T-helper 2 cell treated with Interferon-gamma antibody and Interleukin-4, amounts not matched to agents 100 ng/mL and 5 ng/mL, for 36 hours (primary cell): ENCODE measurements around the gene ARHGAP30. TPM values are rescaled to one million over a fixed set of nuclear protein-coding genes. Genes with fewer than 3 reads are reported as not detected.
"Not testable (repeated sequence)": the region's sequence is repeated elsewhere in the genome, so short reads cannot be mapped to it uniquely, and the experiment has no call there.

Experiments used
- intact Hi-C: fragments of 100-400 bp; cut with micrococcal nuclease; formaldehyde crosslinking; loops from one replicate; pipeline ENCODE4 v1.15.1; 2023
- total RNA-seq: library from RNA; stranded (reverse); gene quantifications from 2 replicates; pipeline ENCODE4 v1.2.3, GENCODE V29; 2022

The ARHGAP30 gene
- total RNA-seq, 1 donor from 2014 or later: 271 TPM

DNA sequence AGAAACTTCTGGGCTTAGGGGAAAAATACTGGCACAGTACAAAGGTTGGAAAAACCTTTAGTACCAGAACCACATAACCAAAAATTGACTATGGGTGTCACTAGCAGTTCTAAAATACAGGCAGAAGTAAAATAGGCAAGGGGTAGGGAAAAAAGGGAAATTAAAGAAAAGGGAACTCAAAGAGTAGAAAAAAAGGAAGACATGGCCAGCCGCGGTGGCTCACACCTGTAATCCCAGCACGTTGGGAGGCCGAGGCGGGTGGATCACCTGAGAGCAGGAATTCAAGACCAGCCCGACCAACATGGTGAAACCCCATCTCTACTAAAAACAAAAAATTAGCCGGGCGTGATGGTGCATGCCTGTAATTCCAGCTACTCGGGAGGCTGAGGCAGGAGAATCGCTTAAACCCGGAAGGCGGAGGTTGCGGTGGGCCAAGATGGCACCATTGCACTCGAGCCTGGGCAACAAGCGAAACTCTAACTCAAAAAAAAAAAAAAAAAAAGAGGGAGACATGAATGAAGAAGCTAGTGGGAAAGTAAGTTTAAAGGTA lies 50.5 kb downstream of the ARHGAP30 start:
- intact Hi-C loops: not testable (repeated sequence)

DNA sequence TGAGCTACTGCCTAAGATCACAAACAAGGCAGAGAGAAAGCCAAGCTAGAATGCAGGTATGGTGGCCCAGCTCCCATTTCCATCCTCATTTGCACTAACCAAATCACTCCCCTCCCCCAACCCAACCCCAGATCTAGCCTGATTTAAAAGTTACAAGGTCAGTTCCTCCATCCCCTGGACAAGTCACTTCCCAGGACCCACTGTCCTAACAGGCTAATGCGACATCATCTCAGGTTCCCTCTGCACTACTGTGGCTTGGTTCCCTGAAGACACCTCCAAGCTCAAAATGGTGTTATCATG lies 51.1 kb downstream of the ARHGAP30 start:
- intact Hi-C loops: no loop called here

DNA sequence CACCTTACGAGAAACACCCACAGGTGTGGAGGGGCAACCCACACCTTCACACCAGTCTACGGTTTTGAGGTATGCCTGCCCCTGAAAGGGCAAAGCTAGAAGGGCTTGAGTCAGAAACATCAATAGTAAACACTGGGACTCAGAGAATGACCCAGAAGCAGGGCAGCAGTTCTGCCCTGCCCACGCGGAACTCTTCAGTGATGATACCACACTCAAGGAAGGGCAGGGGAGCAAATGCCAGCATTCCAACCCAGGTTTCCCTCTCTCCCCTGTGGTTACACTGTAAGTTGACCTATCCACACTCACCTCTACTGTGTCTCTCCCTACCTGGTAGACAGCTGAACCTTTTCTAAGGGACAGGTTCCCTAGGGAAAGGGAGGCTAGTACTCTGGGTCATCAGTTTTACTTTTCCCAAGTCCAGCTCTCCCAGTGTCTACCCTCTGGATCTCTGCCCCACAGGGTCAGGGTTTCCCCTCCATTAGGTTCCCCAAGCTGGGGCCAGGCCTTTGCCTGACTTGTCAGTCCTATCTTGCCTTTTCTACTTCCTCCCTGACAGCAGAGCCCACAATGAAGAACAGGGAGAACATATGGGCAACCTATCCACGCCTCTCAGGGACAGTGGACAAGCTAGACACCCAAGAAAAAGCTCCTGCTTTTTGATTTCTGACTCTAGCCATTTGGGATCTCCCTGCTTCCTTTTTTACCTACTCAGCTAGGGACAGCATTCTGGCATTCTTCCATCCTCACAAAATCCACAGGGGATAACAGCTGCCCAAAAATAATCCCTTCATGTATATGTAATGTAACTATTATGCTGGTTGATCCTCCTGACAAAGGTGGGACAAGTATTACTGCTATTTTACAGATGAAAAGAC lies 51.7 kb downstream of the ARHGAP30 start:
- intact Hi-C loops: no loop called here

DNA sequence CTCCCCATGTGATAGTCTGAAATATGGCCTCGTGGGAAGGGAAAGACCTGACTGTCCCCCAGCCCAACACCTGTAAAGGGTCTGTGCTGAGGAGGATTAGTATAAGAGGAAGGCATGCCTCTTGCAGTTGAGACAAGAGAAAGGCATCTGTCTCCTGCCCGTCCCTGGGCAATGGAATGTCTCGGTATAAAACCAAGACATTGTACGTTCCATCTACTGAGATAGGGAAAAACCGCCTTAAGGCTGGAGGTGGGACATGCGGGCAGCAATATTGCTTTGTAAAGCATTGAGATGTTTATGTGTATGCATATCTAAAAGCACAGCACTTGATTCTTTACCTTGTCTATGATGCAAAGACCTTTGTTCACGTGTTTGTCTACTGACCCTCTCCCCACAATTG lies 52.5 kb downstream of the ARHGAP30 start:
- intact Hi-C loops: not testable (repeated sequence)

DNA sequence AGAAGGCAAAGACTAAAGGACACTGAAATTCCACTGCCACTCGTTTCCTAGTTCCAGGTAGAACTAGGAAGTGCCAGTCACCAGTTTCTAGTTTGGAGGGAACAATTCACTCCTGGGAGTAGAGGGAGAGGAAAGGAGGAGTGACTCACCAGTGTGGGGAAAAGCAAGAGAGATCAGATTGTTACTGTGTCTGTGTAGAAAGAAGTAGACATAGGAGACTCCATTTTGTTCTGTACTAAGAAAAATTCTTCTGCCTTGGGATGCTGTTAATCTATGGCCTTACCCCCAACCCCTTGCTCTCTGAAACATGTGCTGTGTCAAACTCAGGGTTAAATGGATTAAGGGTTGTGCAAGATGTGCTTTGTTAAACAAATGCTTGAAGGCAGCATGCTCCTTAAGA lies 53.0 kb downstream of the ARHGAP30 start:
- intact Hi-C loops: not testable (repeated sequence)

DNA sequence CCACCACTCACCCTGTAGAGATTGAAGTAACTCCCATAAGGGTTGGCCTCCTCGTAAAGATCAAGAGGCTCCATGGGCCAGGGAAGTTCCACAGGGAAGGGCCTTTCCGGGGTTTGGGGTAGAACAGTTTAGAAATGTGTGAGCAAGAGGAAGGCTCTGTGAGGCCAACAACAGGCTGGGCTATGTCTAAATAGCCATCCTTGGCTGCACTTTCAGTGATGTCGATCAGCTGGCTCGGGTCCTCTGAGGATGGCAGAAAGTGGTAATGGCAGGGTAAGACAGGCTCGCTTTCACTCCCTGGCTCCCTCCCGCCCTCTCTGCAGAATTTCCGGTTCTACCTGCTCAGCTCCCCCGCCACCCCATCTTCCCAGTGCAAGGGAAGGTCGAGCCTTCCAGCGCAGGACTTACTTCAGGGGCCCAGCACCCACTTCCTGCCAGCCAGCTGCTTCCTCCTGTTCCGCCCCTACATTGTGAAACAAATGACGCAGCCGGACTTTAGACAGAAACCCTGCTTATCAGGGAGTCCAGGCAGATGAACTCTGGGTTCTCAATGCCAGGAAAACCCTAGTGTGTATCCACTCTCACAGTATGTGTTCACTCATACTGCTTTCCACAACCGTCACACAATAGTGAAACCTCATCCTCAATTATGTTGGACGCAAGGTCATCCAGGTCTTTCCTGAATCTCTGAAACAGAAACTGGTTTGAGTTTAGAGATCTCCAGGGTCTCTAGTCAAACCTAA lies 56.0 kb downstream of the ARHGAP30 start:
- intact Hi-C loops: loop anchor here (2.0 kb wide), 1 partner anchor 17 kb away; no protein-coding TSS in a partner anchor

DNA sequence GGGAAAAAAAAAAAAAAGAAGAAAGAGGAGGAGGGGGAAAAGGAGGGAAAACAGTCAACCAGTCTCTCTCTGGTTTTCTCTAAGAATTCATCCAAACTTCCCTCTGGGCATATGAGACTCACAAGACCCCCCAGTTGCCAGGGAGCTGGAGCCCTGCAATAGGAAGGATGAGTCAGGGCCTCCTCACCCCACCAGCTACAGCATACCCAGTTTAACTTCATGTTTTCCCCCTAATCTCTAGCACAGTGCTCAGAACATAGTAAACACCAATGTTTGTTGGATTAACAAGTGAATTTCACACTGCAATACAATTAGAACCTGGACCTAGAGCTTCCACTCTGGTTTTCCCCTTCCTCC lies 56.6 kb downstream of the ARHGAP30 start:
- intact Hi-C loops: loop anchor here (2.0 kb wide), 1 partner anchor 16 kb away; no protein-coding TSS in a partner anchor

DNA sequence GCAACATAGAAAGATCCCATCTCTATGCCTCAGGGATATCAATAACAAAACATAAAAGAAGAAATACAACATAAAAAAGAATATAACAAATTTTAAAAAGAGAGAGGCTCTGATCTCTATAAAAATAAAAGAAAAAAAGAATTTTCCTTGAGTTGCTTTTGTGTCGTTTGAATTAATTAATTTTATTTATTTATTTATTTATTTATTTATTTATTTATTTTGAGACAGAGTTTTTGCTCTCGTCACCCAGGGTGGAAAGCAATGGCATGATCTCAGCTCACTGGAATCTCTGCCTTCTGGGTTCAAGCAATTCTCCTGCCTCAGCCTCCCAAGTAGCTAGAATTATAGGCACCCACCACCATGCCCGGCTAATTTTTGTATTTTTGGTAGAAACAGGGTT lies 57.3 kb downstream of the ARHGAP30 start:
- intact Hi-C loops: loop anchor here (2.0 kb wide), 1 partner anchor 16 kb away; no protein-coding TSS in a partner anchor

DNA sequence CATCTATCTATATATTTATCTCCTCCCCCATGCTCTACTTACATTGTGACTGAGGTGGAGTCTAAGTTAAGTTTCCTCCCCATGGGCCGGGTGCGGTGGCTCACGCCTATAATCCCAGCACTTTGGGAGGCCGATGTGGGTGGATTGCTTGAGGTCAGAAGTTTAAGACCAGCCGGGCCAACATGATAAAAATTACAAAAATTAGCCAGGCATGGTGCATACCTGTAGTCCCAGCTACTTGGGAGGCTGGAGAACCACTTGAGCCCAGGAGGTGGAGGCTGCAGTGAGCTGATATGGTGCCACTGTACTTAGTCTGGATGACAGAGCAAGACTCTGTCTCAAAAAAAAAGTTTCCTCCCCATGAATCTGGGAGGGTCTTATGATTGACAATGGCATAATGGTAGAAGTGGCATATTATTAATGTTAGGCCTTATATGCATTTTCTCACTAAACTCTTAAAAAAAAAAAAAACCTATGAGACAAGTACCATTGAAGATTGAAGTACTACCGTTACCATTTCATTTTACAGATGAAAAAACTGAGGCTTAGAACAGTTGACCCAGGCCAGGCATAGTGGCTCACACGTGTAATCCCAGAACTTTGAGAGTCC lies 60.0 kb downstream of the ARHGAP30 start:
- intact Hi-C loops: no loop called here

DNA sequence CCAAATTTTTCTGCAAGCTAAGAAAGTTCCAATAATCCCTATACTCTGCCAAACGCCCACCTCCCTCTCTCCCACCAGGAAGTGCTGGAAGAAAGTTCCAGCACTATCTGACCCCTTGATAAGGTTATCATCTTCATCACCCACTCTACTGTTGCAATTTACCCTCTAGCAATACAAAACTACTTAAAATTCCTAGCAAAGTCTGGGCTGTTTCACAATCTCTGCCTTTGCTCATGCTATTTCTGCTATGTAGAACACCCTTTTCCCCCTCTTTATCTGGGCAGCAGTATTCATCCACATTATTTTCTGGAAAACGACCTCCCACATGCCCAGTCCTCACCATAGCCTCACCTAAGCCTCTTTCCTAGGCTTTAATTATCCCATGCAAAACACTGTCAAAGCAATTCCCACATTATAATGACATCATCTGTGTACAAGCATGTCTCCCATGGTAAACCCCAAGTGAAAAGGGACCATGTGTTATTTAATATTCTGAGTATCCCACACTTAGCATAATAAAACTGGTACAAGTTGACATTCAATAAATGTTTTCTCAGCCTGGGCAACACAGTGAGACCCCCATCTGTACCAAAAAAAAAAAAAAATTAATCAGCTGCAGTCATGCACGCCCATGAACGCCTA lies 60.7 kb downstream of the ARHGAP30 start:
- intact Hi-C loops: no loop called here

DNA sequence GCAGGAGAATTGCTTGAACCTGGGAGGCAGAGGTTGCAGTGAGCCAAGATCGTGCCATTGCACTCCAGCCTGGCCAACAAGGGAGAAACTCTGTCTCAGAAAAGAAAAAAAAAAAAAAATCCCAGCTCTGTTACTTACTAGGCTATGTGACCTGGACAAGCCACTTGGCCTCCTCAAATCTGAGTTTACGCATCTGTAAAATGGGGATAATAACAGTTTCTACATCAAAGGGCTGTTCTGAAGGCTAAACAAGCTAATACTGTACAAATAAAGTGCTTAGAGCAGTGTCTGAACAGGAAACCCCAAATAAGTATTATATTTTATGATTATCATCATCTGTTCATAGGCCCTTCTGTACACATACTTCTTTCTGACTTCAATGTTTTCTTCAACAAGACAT lies 62.3 kb downstream of the ARHGAP30 start:
- intact Hi-C loops: no loop called here

DNA sequence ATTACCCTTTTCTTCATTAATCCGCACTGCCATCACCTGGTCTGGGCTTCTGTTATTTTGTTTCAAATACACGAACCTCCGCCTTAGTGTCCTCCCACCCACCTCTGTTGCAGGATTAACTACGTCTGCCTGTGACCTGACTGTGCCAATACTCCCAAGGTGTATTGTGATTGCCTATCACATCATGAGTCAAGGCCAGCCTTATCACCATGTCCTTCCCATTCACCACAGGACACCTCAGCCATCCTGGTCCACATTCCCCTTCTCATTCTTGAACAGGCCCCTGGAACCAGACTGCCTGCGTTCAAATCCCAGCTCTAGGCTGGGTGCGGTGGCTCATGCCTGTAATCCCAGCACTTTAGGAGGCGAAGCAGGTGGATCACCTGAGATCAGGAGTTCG lies 63.1 kb downstream of the ARHGAP30 start:
- intact Hi-C loops: no loop called here

DNA sequence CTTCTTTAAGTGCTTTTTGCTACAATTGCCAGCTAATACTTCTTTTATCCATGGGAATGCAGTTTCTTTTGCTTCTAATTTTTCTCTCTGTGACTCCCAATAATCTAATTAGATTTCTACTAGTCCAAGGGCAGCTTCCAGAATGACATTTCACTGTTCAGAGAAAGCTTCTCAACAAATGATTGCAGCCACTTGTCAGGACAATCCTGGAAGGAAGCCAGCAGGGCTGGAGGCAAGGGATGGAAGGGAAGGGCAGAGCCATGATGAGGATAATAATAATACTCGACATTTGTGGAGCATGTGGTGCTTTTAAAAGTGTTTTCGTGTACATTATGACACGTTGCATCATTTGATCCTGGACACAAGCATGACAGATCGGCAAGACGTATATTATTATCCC lies 68.2 kb downstream of the ARHGAP30 start:
- intact Hi-C loops: no loop called here

DNA sequence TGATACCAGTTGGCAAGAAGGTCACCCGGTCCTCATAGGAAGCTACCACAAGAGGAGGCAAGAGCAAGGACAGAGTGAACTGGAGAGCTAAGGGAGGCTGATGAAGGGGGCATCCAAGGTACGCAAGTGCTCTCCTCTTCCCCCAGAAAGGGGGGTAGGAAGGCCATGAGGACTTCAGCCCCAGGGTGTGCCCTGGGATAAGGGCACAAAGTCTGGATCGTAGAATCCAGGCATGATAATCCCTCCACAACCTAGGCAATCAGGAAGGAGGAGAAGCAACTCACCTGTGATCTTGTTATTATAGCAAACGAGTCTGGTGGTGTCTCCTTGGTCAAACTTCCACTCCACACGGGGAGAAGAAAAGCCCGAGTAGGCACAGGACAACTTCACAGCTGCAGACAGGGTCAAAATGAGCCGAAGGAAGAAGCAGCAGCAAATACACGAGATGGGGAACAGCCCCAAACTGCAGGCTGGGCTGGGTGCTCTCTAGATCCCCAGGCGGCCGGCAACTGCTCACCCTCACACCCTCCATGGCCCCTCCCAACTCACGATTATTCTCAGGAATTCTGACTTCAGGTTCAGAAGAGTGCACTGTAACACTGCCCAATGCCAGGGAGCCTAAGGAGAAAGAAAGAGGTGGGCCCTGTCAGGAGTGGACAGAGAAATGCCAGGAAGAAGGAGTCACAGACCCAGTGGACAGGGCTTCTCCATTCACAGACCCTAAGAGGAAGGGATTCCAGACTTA lies 68.8 kb downstream of the ARHGAP30 start:
- intact Hi-C loops: no loop called here

DNA sequence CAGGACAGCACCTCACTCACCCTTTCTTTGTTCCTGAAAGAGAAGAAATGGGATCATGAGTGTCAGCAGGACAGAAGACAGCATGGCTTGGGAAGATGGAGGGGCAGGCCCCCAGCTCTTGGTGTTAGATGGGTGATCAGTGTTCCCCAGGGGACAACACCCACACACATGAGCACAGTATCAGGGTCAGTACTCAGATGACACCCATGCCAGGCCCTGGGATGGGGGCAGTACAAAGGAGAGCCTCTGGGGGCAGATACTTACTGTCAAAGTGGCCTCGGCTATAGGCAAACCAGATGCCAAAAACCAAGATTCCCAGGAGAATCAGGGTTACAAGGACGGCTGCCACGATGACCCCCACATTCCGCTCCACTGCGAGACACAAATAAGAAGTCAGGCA lies 70.3 kb downstream of the ARHGAP30 start:
- intact Hi-C loops: loop anchor here (10.0 kb wide), 2 partner anchors 45 to 135 kb away; partner anchors contain the start of genes DEDD and USF1

DNA sequence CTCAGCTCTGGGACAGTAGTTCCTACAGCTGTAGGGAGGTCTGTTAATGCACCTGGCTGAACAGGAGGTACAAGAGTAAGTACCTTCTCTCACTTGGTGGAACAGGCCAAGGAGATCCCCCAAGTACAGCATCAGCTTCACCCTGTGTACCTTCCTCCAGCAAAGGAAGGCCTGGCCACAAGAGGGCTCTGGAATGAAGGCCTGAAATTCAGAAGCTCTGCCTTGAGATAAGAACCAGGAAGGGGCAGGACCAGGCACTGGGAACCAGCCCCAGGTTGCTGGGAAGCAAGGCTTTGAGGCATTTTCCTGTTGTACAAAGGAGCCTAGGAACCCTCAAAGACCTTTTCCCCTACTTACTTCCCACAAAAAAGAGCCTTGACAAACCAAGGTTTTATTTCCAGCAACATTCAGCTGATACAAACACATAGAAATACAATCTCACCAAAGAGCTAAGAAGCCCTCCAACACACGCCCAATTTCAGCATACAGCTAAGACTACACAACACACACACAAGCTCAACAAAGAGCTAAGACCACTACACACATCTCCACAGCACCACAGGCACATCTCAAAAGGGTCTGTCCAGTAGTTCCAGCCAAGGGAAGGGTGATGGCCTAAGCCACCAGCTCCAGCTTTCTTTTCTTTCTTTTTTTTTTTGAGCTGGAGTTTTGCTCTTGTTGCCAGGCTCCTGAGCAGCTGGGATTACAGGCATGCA lies 72.2 kb downstream of the ARHGAP30 start:
- intact Hi-C loops: loop anchor here (2.0 to 10.0 kb wide), 4 partner anchors 15 to 137 kb away; partner anchors contain the start of genes DEDD and USF1
